Stimulated activated naive CD8-positive, alpha-beta T cell treated with anti-CD3 and anti-CD28 coated beads, Interleukin-15, Interleukin-2, amounts not matched to agents 100 ng/mL and 50 ng/mL, for 24 hours (primary cell): ENCODE data around the gene TTC9B.
"Not testable (repeated sequence)": the region's sequence is repeated elsewhere in the genome, so short reads cannot be mapped to it uniquely, and the experiment has no call there.

ENCODE experiments used
- H3K27ac Mint-ChIP-seq: one replicate; pipeline ENCODE4 v1.8.0; 2021; ENCODE audit warnings: mild to moderate bottlenecking, mixed read lengths
- H3K27me3 Mint-ChIP-seq: one replicate; pipeline ENCODE4 v1.8.0; 2021; ENCODE audit warnings: mixed read lengths
- H3K36me3 Mint-ChIP-seq: one replicate; pipeline ENCODE4 v1.8.0; 2021; ENCODE audit warnings: low read depth, mixed read lengths
- H3K4me1 Mint-ChIP-seq: one replicate; pipeline ENCODE4 v1.8.0; 2021; ENCODE audit warnings: low read depth, mixed read lengths
- H3K4me3 Mint-ChIP-seq: one replicate; pipeline ENCODE4 v1.8.0; 2021; ENCODE audit warnings: mild to moderate bottlenecking, mixed read lengths
- H3K9me3 Mint-ChIP-seq: one replicate; pipeline ENCODE4 v1.8.0; 2021; ENCODE audit warnings: mixed read lengths

The TTC9B gene

DNA sequence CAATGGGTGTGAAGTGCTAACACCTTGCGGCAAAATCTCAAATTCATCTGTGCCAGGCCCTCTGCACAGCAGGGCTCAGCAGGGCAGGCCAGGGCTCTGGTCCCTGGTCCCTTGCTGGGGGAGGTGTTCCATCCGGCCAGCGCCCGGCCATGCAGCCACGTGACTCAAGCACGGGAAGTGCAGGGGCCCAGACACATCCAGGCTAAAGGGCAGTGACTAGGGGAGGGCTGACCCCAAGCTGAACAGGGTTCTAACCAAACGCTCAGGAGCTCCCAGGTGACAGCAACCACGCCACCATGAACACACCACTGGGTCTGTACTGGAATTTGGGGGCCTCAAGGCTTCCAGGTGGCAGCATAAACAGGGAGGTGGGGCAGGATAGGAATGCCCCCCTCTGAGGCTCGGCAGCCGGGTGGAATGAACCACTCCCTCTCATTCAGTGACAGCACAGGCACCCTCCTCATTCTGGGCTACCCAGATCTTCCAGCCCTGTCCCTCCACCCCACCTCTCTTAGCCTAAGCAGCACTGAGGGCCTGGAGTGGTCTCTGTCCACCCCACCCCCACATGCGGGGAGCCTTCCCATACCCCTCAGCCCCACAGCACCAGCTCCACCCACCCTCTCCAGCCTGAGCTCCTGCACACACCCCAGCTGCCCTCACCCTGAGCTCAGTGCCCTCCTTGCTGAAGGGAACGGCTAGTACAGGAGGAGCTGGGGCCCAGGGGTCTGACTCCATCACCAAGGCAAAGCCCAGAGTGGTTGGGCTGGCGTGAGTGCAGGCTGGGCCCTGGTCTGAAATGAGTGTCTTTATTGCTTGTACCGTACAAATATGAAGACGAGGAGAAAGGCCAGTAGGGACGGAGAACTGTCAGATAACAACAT is 13.6 kb upstream of the TTC9B start:
- peaks cover 9% of the 10 kb centered on the region for H3K27me3 Mint-ChIP-seq
- peaks cover 4% of the 10 kb centered on the region for H3K36me3 Mint-ChIP-seq
- H3K4me1 Mint-ChIP-seq, result peaks cover 29% of the 10 kb centered on the region
- no peaks in the 10 kb centered on the region for H3K9me3 Mint-ChIP-seq
- no peak overlapping the region for H3K4me3 Mint-ChIP-seq
- no peak overlapping the region for H3K27ac Mint-ChIP-seq

GRCh38 chr19:40231057-40231456 is 12.9 kb upstream of the TTC9B start:
- no peak overlapping the region for H3K27ac Mint-ChIP-seq
- H3K36me3 Mint-ChIP-seq, result no peaks in the 10 kb centered on the region
- H3K27me3 Mint-ChIP-seq, result peaks cover 14% of the 10 kb centered on the region
- no peak overlapping the region for H3K4me3 Mint-ChIP-seq
- H3K4me1 Mint-ChIP-seq, result peaks cover 33% of the 10 kb centered on the region
- H3K9me3 Mint-ChIP-seq, result no peaks in the 10 kb centered on the region

DNA sequence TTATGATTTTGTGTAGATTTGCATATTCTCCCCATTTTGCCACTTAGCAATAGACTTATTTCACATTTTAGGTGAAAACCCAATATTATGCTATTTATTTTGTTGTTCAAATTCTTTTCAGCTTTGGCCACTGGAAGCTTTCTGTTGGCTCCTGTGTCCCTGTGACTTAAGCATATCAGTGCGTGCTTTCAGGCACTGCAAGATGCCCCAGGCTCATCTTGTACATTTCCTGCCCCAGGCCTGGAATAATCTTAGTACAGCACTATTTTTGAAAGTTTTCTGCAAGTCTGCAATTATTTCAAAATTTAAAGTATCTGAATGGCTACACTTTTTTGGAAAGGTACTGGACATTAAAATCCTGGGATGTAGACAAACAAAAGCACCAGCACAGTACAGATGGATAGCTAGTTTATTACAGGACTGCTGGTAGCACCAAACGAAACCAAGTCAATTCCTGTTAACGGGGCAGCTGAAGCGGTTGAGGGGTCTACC is 11.8 kb upstream of the TTC9B start:
- H3K36me3 Mint-ChIP-seq, result no peaks in the 10 kb centered on the region
- no peak overlapping the region for H3K4me3 Mint-ChIP-seq
- H3K4me1 Mint-ChIP-seq, result peaks cover 39% of the 10 kb centered on the region
- H3K27ac Mint-ChIP-seq, result peak overlapping the region; percentile 42
- H3K9me3 Mint-ChIP-seq, result no peaks in the 10 kb centered on the region
- peaks cover 23% of the 10 kb centered on the region for H3K27me3 Mint-ChIP-seq

- Mint-ChIP-seq H3K27ac (peak overlapping the region; percentile 42), H3K36me3 (no peaks in the 10 kb centered on the region), H3K9me3 (no peaks in the 10 kb centered on the region), H3K27me3 (peaks cover 27% of the 10 kb centered on the region), H3K4me1 (peaks cover 39% of the 10 kb centered on the region), H3K4me3 (no peak overlapping the region)
These were observed 11.3 kb upstream of the TTC9B start for GRCh38 chr19:40229484-40229883.

DNA sequence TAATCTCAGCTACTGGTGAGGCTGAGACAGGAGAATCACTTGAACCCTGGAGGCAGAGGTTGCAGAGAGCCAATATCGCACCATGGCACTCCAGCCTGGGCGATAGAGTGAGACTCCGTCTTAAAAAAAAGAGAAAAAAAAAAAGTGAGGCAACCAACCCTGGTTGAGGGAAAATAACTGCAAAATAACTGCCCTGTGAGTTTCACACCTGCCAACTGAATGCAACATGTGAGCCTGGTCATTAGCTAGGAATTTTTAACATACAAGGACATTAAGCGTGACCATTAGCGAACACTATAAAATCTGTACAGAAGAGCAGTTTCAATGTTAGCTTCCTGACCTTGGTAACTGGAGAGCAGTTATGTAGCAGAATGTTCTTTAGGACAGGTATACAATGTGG is 10.7 kb upstream of the TTC9B start:
- H3K27ac Mint-ChIP-seq, result no peak overlapping the region
- H3K9me3 Mint-ChIP-seq, result no peaks in the 10 kb centered on the region
- H3K4me1 Mint-ChIP-seq, result peaks cover 39% of the 10 kb centered on the region
- no peaks in the 10 kb centered on the region for H3K36me3 Mint-ChIP-seq
- H3K27me3 Mint-ChIP-seq, result peaks cover 34% of the 10 kb centered on the region
- no peak overlapping the region for H3K4me3 Mint-ChIP-seq

- Mint-ChIP-seq H3K36me3 (no peaks in the 10 kb centered on the region), H3K27me3 (peaks cover 36% of the 10 kb centered on the region), H3K4me3 (no peak overlapping the region), H3K27ac (no peak overlapping the region), H3K9me3 (no peaks in the 10 kb centered on the region), H3K4me1 (peaks cover 39% of the 10 kb centered on the region)
These were observed 10.2 kb upstream of the TTC9B start for GRCh38 chr19:40228346-40228745.

DNA sequence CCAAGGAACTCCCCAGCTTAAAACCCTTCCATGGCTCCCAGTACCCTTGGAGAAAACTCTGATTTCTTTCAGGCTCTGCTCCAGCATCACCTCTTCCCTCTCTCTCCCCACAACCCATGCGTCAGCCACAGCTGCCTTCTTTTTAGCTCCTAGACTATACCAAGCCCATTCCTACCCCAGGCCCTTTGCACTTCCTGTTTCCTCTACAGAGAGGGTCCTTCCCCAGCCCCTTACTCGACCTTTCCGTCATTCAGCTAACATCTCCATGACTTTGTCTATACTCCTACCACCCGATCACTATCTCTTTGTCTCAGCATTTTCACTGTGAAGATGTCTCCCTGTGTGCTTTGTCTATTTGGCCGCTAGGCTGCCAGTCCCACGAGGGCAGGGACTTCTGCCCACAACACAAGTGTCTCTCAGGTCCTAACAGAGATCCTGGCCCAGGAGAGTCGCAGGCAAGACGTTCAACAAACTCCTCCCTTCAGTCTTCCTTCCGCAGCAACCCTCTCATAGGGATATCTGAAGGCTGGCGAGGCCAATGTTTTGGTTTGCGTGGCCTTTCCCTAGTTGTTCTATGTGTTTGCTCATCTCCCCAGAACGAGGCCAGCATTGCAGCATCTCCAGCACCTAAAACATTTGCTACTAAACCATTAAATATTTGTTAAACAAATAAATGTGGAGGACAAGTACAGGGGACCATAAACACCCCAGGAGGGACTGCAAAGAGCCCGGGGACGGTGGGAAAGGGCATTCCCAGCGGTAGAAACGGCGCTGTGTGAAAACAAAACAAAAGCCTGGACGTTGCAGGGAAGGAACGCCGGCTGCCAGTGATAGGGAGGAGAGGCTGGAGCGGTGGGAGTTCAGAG is 7.5 kb upstream of the TTC9B start:
- H3K4me3 Mint-ChIP-seq, result peak overlapping the region; percentile 17
- peaks cover 4% of the 10 kb centered on the region for H3K36me3 Mint-ChIP-seq
- H3K27ac Mint-ChIP-seq, result no peak overlapping the region
- H3K27me3 Mint-ChIP-seq, result peaks cover 47% of the 10 kb centered on the region
- peaks cover 35% of the 10 kb centered on the region for H3K4me1 Mint-ChIP-seq
- H3K9me3 Mint-ChIP-seq, result peaks cover 4% of the 10 kb centered on the region

- peaks cover 4% of the 10 kb centered on the region for H3K36me3 Mint-ChIP-seq
- no peak overlapping the region for H3K4me3 Mint-ChIP-seq
- H3K4me1 Mint-ChIP-seq, result peaks cover 31% of the 10 kb centered on the region
- H3K27ac Mint-ChIP-seq, result no peak overlapping the region
- H3K9me3 Mint-ChIP-seq, result peaks cover 4% of the 10 kb centered on the region
- H3K27me3 Mint-ChIP-seq, result peaks cover 54% of the 10 kb centered on the region
These were observed 6.4 kb upstream of the TTC9B start for GRCh38 chr19:40224342-40225150.

GRCh38 chr19:40223135-40223822 is 5.1 kb upstream of the TTC9B start:
- Mint-ChIP-seq H3K4me3 (no peak overlapping the region), H3K27me3 (peaks cover 65% of the 10 kb centered on the region), H3K36me3 (peaks cover 4% of the 10 kb centered on the region)

DNA sequence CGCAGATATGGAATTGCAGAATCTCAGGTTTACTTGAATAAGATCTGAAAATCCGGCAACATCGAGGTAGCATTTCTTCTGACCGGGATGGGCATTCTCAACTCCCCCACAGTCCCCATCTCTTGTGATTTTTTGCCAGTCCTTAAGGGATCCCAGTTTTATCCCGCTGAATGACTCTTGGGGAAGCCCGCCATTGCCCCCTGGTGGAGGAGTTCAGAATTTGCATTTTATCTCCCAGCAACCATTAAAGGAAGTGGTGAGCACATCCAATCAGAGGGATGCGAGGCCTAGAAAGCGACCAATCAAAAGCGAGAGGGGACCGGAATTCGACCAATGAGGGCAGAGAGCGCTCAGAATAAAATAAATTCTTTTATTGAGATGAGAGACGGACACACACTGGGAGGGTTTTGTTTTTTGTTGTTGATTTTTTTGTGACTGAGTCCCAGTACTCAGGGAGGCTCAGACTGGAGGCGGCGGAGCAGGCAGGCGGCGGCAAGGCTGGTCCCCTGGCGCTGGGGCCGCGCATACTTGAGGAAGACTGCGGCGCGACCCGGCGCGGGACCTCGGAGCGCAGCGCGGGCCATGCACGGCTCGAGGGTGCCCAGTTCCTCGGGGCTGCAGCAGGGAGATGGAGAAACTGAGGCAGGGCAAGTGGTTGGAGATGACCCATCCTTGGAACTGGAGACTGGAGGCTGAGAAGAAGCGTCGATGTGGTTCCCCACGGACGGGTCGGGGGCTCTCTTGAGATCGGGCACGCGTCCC is 3.9 kb upstream of the TTC9B start:
- peaks cover 59% of the 10 kb centered on the region for H3K27me3 Mint-ChIP-seq
- H3K27ac Mint-ChIP-seq, result peak overlapping the region; percentile 72
- H3K36me3 Mint-ChIP-seq, result peaks cover 4% of the 10 kb centered on the region
- H3K4me1 Mint-ChIP-seq, result peaks cover 29% of the 10 kb centered on the region
- peak overlapping the region; percentile 35 for H3K4me3 Mint-ChIP-seq
- H3K9me3 Mint-ChIP-seq, result peaks cover 4% of the 10 kb centered on the region

More at GRCh38 chr19:40223135-40223822, 5.1 kb upstream of the TTC9B start:
- Mint-ChIP-seq H3K4me1 (peaks cover 25% of the 10 kb centered on the region), H3K27ac (no peak overlapping the region), H3K9me3 (peaks cover 4% of the 10 kb centered on the region)

- Mint-ChIP-seq H3K27me3 (peaks cover 58% of the 10 kb centered on the region), H3K4me1 (peaks cover 26% of the 10 kb centered on the region), H3K27ac (no peak overlapping the region), H3K9me3 (peaks cover 4% of the 10 kb centered on the region), H3K4me3 (no peak overlapping the region), H3K36me3 (peaks cover 4% of the 10 kb centered on the region)
These were observed 2.5 kb upstream of the TTC9B start for GRCh38 chr19:40220674-40221073.

GRCh38 chr19:40219721-40220276 is 1.6 kb upstream of the TTC9B start:
- peaks cover 4% of the 10 kb centered on the region for H3K9me3 Mint-ChIP-seq
- H3K27me3 Mint-ChIP-seq, result peaks cover 51% of the 10 kb centered on the region
- H3K27ac Mint-ChIP-seq, result no peak overlapping the region
- peaks cover 4% of the 10 kb centered on the region for H3K36me3 Mint-ChIP-seq
- peaks cover 24% of the 10 kb centered on the region for H3K4me1 Mint-ChIP-seq
- H3K4me3 Mint-ChIP-seq, result no peak overlapping the region

DNA sequence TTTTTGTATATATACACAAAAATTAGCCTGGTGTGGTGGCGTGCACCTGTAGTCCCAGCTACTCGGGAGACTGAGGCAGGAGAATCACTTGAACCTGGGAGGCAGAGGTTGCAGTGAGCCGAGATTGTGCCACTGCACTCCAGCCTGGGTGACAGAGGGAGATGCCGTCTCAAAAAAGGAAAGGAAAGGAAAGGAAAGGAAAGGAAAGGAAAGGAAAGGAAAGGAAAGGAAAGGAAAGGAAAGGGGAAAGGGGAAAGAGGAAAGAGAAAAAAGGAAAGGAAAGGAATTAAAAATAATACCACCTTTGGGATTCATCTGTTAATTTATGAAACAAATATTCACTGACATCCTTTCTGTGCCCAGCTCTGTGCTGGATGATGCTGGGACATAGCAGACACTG is 845 bp upstream of the TTC9B start:
- H3K27me3 Mint-ChIP-seq, result peaks cover 44% of the 10 kb centered on the region
- H3K4me3 Mint-ChIP-seq, H3K36me3 Mint-ChIP-seq: not testable (repeated sequence)

More for the DNA sequence above, 845 bp upstream of the TTC9B start:
- H3K27ac Mint-ChIP-seq, H3K9me3 Mint-ChIP-seq: not testable (repeated sequence)
- peaks cover 24% of the 10 kb centered on the region for H3K4me1 Mint-ChIP-seq
